ENCODE results near the gene FBXL13.
A peak's percentile ranks its signal among the peaks of the same experiment; 100 is the strongest.
"Not testable (repeated sequence)": the region's sequence is repeated elsewhere in the genome, so short reads cannot be mapped to it uniquely, and the experiment has no call there.

The FBXL13 gene

GRCh38 chr7:102935450-102936115, 139.0 kb downstream of the FBXL13 start:
- no peak for DNase-seq (ENCODE audit: low read depth)

DNA sequence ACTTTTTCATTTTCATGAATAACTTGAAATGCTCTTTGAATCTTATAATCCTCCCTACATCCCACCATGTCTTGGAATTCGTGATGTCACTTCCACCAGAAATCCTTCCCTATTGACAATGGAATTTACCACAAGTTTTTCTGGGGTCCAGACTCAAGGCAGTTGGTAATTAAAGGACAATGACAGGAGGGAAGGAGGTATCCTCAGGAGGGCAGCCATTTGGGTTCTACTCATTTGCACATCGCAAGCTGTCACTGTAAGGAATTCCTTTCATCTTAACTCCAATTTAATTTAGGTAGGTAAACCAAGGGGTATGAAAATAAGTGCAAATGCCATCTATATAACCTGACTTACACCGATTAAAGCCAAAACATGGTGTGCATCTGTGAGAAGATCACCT, 139.9 kb downstream of the FBXL13 start:
- no peak for DNase-seq (ENCODE audit: low read depth)

DNA sequence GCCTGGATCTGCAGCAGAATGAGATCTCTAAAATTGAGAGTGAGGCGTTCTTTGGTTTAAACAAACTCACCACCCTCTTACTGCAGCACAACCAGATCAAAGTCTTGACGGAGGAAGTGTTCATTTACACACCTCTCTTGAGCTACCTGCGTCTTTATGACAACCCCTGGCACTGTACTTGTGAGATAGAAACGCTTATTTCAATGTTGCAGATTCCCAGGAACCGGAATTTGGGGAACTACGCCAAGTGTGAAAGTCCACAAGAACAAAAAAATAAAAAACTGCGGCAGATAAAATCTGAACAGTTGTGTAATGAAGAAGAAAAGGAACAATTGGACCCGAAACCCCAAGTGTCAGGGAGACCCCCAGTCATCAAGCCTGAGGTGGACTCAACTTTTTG, 140.4 kb downstream of the FBXL13 start:
- no peak for DNase-seq (ENCODE audit: low read depth)

DNA sequence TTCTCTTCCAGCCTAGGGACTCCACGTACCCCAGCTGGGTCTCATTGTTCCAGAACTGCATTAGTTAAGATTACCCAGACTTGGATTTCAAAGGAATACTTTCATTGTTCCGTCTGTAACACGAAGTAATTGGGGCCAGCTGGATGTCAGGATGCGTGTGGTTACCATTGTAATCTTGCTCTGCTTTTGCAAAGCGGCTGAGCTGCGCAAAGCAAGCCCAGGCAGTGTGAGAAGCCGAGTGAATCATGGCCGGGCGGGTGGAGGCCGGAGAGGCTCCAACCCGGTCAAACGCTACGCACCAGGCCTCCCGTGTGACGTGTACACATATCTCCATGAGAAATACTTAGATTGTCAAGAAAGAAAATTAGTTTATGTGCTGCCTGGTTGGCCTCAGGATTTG, 140.8 kb downstream of the FBXL13 start:
- DNase-seq (ENCODE audit: low read depth), result peak; percentile 90

- DNase-seq (ENCODE audit: low read depth), result no peak
Observed at GRCh38 chr7:102931757-102932156, 142.8 kb downstream of the FBXL13 start.

GRCh38 chr7:102927312-102927933, 147.2 kb downstream of the FBXL13 start:
- DNase-seq (ENCODE audit: low read depth), result no peak

DNA sequence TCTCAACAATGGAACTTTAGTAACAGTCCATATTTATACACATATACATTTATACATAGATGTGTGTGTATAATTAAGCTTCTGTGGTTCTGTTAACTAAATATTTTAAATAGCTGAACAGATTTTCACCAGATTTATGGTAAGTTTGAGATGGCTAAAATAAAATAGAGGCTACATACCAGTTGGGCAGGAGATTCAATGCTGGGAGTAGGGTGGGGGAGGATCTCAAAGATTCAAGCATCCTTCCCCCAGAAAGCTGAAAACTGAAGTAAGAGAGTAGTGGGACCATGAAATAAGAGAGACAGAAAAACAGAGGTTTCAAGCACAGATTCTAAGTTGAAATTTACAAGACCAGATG, 147.8 kb downstream of the FBXL13 start:
- DNase-seq (ENCODE audit: low read depth), result no peak

DNA sequence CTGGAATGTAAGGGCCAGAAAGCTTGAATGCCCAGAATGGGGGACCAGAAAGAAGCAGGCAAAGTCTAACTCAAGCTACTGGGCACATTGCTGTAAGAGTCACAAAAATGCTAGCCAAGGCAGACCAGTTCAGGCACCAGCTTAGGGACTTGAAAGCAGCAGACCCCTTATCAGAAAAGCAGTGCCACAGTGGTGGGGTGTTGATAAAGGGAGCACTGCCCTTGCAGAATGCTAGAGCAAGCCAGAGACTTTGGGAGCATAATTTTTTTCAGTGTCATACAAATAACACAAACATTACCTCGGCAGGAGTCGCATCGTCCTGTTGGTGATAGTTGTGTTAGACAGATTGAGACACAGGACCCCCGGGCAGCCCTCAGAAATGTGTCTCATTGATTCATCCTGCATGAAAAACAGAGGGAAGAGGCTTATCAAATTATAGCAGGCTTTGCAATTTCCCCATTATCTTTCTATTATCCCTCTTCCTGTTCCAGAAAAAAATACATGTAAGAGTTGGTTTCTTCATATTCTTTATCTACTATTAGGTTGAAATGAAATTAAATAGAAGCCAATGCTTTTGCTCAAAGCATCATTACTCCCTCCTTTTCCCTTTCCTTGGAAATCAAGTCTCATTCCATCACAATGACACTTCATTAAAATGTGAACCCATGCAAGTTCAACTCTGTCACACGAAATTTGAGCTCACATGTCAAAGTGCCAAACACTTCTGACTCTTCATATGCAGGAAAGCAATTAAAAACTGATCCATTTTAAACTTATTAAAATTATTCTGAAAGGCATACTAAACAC, 148.4 kb downstream of the FBXL13 start:
- no peak for DNase-seq (ENCODE audit: low read depth)

DNA sequence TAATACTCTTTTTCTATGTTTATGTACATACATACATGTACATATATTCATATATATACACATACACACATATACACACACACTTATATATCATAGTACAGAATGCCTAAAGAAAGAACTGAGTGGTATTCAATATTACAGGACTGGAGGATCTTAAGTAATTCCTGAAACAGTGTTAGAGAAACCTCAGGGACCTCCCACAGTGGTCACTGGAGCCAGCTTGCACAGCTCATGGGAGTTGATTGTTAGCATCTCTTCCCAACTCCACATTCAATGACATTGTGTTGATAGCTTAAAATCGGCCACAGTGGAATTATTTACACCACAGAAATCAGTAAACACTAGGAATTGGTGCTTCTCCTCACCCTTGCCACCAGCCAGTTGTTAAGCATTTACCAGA, 155.8 kb downstream of the FBXL13 start:
- DNase-seq (ENCODE audit: low read depth), result no peak

DNA sequence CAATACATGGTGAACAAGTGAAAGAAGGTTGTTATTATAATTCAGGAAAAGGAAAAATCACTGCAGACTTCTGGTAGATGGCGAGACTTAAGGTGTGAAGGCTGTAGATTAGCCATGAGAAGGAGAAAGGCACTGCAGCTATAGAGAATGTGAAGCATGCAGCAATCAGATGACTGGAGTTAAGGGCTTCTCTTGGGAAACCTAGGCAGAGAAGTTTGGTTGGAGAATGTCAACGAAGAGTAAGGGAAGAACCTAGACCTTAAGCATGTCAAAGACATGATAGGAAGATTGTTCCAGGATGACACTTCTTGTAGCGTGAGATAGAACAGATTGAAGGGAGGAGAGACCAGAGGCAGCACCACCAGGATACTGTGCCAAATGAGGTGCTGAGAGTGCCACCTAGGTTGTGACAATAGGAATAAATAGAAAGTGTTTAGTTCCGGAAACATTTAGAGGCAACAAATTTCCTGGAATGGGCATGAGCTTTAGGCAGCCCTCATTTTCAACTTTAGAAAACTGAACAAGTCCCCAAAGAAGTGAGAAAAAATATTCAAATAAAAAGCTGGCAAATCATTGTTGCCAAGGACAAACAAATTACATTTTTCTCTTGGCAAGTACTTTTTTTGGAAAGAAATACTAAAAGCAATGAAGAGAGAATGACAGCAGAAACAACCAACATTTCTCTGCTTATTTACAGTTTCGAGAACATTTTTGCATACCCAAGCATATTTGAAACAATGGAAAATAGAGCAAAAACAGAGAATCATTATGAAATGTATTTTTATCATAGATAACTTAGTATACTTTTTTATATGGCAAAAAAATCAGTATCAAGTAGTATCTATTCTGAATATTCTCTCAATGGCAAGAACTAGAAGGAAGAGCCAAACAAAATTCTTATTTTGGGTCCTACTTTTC, 156.9 kb downstream of the FBXL13 start:
- DNase-seq (ENCODE audit: low read depth), result no peak

GRCh38 chr7:102916881-102917280, 157.7 kb downstream of the FBXL13 start:
- no peak for DNase-seq (ENCODE audit: low read depth)

GRCh38 chr7:102916426-102916825, 158.2 kb downstream of the FBXL13 start:
- DNase-seq (ENCODE audit: low read depth), result no peak

DNA sequence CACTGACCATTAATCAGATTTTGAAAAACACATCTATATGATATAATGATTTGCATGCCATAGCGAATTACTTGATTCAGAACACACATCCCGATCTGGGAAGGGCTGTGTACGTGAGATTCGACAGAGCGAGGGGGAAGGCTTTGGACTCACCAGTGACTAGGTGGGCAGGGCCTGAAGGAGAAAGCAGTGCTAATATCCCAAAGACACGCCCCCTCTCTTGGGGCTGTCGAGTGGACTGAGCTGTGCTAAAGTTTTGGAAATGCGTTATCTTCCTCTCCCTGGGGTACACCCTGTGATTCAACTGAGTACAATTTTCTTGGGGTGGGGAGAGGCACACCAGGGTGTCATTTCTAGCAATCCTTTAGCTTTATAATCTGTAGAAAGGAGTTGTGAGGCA, 160.0 kb downstream of the FBXL13 start:
- peak; percentile 73 for DNase-seq (ENCODE audit: low read depth)

- no peak for DNase-seq (ENCODE audit: low read depth)
Observed at GRCh38 chr7:102913826-102914225, 160.8 kb downstream of the FBXL13 start.

DNA sequence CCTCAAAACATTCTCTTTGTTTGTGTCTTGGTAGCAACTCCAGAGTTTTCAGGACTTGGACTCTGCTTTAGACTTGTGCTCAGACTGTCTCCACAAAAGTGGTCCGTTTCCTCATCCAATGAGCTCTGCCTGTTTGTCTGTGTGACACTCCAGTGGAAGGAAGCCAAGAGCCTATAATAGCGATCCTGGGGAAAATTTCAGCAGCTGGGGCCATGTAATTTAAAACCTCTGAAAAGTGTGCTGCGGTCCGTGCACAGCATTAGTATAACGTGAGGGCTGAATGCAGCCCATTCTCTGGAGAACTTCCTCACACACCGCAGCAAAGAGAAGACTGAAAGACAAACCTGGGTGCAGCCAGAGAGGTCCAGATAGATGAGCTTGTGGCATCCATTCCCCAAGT, 161.9 kb downstream of the FBXL13 start, which contains the start of gene LRRC17:
TSS of gene LRRC17 (plus strand) at position 259 of the 400 bp plus-strand sequence. CDS start 20,914 bp downstream, outside the sequence.
- peak; percentile 74 for DNase-seq (ENCODE audit: low read depth)

- no peak for DNase-seq (ENCODE audit: low read depth)
Observed at GRCh38 chr7:102908676-102909075, 165.9 kb downstream of the FBXL13 start.

GRCh38 chr7:102903576-102903975, 171.0 kb downstream of the FBXL13 start:
- not testable (repeated sequence) for DNase-seq (ENCODE audit: low read depth)

GRCh38 chr7:102902052-102902451, 172.5 kb downstream of the FBXL13 start:
- not testable (repeated sequence) for DNase-seq (ENCODE audit: low read depth)

GRCh38 chr7:102898532-102898859, 176.1 kb downstream of the FBXL13 start:
- DNase-seq (ENCODE audit: low read depth), result no peak

GRCh38 chr7:102897856-102898531, 176.6 kb downstream of the FBXL13 start:
- no peak for DNase-seq (ENCODE audit: low read depth)

- no peak for DNase-seq (ENCODE audit: low read depth)
Observed at GRCh38 chr7:102897211-102897631, 177.4 kb downstream of the FBXL13 start.

DNA sequence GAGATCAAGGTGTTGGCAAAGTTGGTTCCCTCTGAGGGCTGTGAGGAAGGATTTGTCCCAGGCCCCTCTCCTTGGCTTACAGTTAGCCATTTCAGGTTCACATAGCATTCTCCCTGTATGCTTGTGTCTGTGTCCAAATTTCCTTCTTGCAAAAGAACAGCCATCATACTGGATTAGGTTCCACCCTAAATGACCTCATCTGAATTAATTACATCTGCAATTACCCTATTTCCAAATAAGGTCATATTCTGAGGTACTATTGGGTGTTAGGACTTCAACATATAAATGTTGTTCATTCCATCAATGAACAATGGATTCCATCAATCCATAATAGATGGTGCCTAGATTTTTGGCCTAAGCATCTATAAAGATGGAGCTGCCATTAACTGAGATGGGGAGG, 178.0 kb downstream of the FBXL13 start:
- DNase-seq (ENCODE audit: low read depth), result no peak

Measured in fibroblast of the conjunctiva (primary cell).